GM21717 (cell line): ENCODE measurements around the gene ERCC6L2.

Experiments
- ATAC-seq: cut with Tn5 transposase; IDR thresholded peaks from one replicate; pipeline ENCODE4 v1.9.1; 2021; ENCODE audit warnings: mild to moderate bottlenecking, moderate library complexity; ENCODE audit not compliant: unreplicated experiment

Gene ERCC6L2

DNA sequence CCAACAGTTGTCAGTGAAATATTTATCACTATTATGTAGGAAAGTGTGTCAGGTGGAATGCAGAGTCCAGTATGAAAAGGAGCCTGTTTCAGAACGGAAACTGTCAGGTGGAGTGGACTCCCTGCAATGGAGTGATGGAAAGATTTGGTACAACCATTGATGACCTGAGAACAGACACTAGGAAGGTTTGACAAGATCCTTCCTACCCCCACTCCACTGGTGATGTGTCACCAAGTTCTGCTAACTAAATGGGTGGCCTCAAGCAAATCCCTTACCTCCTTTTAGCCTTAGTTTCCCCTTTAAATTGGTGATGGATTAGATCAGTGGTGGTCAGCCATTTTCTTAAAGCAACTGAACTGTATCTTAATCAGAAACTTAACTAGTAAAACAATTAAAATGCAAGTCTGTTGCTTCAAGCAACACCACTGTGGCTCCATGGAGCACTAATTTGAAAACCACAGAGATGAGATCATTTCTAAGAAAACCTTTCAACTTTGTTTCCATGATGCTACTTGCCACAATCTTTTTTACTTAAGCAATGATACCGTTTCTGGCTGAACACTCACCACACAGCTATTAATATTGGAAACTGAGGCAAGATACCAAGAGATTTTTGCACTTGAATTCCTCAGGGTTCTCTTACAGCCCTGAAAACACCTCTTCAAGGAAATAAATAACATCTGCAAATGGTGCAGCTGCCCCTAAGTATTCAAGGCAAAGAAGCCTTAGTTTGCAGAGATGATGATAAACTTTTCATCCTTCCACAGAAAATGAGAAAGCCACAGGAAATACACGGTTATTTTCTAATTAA is 140.6 kb downstream of the ERCC6L2 start:
- ATAC-seq = no peak
